Measurements from ENCODE around the gene WNT7B. TPM values are rescaled to one million over a fixed set of nuclear protein-coding genes. Genes with fewer than 3 reads are reported as not detected.

WNT7B gene
- total RNA-seq, 1 experiment from 2014 or later, result 0.57 TPM

DNA sequence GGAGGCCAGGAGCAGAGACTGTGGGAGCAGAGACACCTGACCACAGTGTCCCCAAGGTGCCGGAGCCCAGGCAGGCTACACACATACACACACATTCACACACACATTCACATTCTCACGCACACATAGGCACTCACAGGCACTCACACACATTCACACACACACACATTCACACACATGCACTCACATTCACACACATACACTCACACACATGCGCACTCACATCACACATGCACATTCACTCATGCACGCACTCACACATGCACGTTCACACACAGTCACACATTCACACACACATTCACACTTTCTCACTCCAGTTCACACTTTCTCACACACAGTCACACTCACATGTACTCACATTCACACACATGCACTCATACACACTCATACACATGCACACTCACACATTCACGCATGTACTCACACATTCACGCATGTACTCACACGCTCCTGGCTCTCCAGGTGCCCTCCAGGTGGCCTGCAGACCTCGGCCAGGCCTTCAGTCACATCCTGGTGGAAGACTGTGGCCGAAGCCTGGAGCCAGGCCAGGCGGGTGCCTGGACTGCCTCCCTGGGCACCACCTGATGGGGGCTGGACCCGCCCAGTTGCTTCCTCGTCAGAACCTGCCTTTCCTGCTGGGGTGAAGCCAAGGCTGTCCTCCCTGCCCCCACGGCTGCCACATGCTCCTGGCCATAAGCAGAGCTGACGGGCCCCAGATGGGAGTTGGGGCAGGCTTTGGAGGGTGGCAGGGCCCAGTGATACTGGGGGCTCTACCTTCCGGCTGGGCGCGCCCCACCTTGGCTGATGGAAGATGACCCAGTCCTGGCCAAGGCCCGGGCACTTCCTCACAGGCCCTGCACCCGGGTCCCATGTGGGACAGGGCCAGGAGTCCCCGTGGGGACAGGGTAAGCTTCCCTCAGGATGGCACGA lies 89.5 kb downstream of the WNT7B start:
- Mint-ChIP-seq H3K4me3 (ENCODE audit: unreplicated experiment) (no peak overlapping the region), H3K27ac (ENCODE audit: unreplicated experiment) (no peak overlapping the region), H3K36me3 (ENCODE audit: insufficient read depth, unreplicated experiment) (no peaks in the 10 kb centered on the region), H3K4me1 (ENCODE audit: low read depth, unreplicated experiment) (no peaks in the 10 kb centered on the region), H3K27me3 (ENCODE audit: insufficient read depth, unreplicated experiment) (no peaks in the 10 kb centered on the region), H3K9me3 (ENCODE audit: unreplicated experiment) (no peaks in the 10 kb centered on the region)
- ChIA-PET POLR2A (no interaction called here), CTCF (no interaction called here)
- DNase-seq, result peak in 1 of 2 experiments; percentile 32
- H3K27me3 ChIP-seq (replicated peaks; ENCODE audit: control insufficient read depth, insufficient read depth, low read length), result no peaks in the 10 kb centered on the region
- H3K36me3 ChIP-seq (ENCODE audit: control insufficient read depth, insufficient read depth, low read length), result no peaks in the 10 kb centered on the region
- no peak overlapping the region for H3K4me3 ChIP-seq (ENCODE audit: low read depth, low read length)
- TF ChIP-seq CTCF (IDR thresholded peaks at IDR 0.05; ENCODE audit: insufficient read depth in 1 of 2, low read depth in 1 of 2, low read length in 1 of 2, severe bottlenecking in 1 of 2, unreplicated experiment in 1 of 2), result no peak
- no peaks in the 10 kb centered on the region for H3K9me3 ChIP-seq
- BruUV-seq (replicated peaks), result no TSS peak
- intact Hi-C loops (cut with micrococcal nuclease; ENCODE audit: unreplicated experiment), result no loop called here
- no peaks in the 10 kb centered on the region for H3K4me1 ChIP-seq

DNA sequence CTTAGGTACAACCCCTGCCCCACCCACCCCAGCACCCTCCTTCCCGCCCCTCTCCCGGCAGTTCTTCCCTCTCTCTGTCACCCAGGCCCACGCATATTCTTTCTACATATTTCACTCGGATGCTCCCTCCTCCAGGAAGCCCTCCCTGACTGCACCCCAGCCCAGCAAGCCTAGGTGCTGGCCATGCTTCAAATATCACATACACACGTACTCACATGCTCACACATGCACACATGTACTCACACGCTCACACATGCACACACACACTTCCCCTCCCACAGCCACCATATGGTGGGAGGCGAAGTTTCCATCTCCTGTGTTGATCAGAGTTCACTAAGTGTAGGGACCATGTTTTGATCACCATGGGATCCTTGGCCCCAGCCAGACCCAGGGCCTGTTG lies 90.4 kb downstream of the WNT7B start:
- DNase-seq, result no peak
- Histone ChIP-seq H3K4me3 (ENCODE audit: low read depth, low read length) (no peak overlapping the region), H3K27me3 (replicated peaks; ENCODE audit: control insufficient read depth, insufficient read depth, low read length) (no peaks in the 10 kb centered on the region), H3K4me1 (no peaks in the 10 kb centered on the region), H3K9me3 (no peaks in the 10 kb centered on the region), H3K36me3 (ENCODE audit: control insufficient read depth, insufficient read depth, low read length) (no peaks in the 10 kb centered on the region)
- POLR2A ChIA-PET, result no interaction called here
- intact Hi-C loops (cut with micrococcal nuclease; ENCODE audit: unreplicated experiment), result no loop called here
- Mint-ChIP-seq H3K27ac (ENCODE audit: unreplicated experiment) (no peak overlapping the region), H3K4me3 (ENCODE audit: unreplicated experiment) (no peak overlapping the region), H3K9me3 (ENCODE audit: unreplicated experiment) (no peaks in the 10 kb centered on the region), H3K4me1 (ENCODE audit: low read depth, unreplicated experiment) (no peaks in the 10 kb centered on the region), H3K27me3 (ENCODE audit: insufficient read depth, unreplicated experiment) (no peaks in the 10 kb centered on the region), H3K36me3 (ENCODE audit: insufficient read depth, unreplicated experiment) (no peaks in the 10 kb centered on the region)
- no peak for TF ChIP-seq CTCF (IDR thresholded peaks at IDR 0.05; ENCODE audit: insufficient read depth in 1 of 2, low read depth in 1 of 2, low read length in 1 of 2, severe bottlenecking in 1 of 2, unreplicated experiment in 1 of 2)
- no TSS peak for BruUV-seq (replicated peaks)
- CTCF ChIA-PET, result no interaction called here

DNA sequence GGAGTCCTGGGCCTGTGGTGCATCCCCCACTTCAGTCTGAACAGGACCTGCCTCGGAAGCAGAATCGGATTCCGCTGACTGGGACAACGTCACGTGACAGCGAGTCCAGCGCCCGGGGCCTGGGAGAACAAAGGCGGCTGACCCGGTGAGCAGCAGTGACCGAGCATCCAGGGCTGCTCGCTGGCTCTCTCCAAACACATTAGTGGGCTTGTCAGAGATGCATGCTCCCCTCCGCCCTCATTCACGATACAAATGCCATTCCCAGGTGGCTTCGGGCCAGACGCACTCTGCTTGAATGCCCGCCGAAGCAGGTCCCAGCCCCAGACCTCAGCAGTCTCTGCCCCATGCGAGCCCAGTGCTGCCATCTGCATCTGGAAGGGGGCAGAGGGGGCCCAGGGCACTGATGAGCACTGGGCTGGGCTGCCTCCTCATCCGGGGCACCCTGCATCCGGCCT lies 91.0 kb downstream of the WNT7B start:
- no peaks in the 10 kb centered on the region for H3K27me3 ChIP-seq (replicated peaks; ENCODE audit: control insufficient read depth, insufficient read depth, low read length)
- no peaks in the 10 kb centered on the region for H3K27me3 Mint-ChIP-seq (ENCODE audit: insufficient read depth, unreplicated experiment)
- no peak overlapping the region for H3K27ac Mint-ChIP-seq (ENCODE audit: unreplicated experiment)
- no peaks in the 10 kb centered on the region for H3K9me3 Mint-ChIP-seq (ENCODE audit: unreplicated experiment)
- no peaks in the 10 kb centered on the region for H3K36me3 Mint-ChIP-seq (ENCODE audit: insufficient read depth, unreplicated experiment)
- no peaks in the 10 kb centered on the region for H3K36me3 ChIP-seq (ENCODE audit: control insufficient read depth, insufficient read depth, low read length)
- no peak for TF ChIP-seq CTCF (IDR thresholded peaks at IDR 0.05; ENCODE audit: insufficient read depth in 1 of 2, low read depth in 1 of 2, low read length in 1 of 2, severe bottlenecking in 1 of 2, unreplicated experiment in 1 of 2)
- POLR2A ChIA-PET, result no interaction called here
- no peaks in the 10 kb centered on the region for H3K4me1 Mint-ChIP-seq (ENCODE audit: low read depth, unreplicated experiment)
- no peaks in the 10 kb centered on the region for H3K4me1 ChIP-seq
- DNase-seq, result peak in 1 of 2 experiments; percentile 30
- CTCF ChIA-PET, result no interaction called here
- intact Hi-C loops (cut with micrococcal nuclease; ENCODE audit: unreplicated experiment), result no loop called here
- H3K4me3 Mint-ChIP-seq (ENCODE audit: unreplicated experiment), result no peak overlapping the region
- BruUV-seq (replicated peaks), result no TSS peak
- no peak overlapping the region for H3K4me3 ChIP-seq (ENCODE audit: low read depth, low read length)
- H3K9me3 ChIP-seq, result no peaks in the 10 kb centered on the region

All from Caco-2 (cell line).